ENCODE results near the gene PNPLA3. TPM values are rescaled to one million over a fixed set of nuclear protein-coding genes. Genes with fewer than 3 reads are reported as not detected.

The PNPLA3 gene
- total and polyA plus RNA-seq, 2 of the 4 experiments (the other 2 are of a cell fraction), result 3.6 to 7.5 TPM

DNA sequence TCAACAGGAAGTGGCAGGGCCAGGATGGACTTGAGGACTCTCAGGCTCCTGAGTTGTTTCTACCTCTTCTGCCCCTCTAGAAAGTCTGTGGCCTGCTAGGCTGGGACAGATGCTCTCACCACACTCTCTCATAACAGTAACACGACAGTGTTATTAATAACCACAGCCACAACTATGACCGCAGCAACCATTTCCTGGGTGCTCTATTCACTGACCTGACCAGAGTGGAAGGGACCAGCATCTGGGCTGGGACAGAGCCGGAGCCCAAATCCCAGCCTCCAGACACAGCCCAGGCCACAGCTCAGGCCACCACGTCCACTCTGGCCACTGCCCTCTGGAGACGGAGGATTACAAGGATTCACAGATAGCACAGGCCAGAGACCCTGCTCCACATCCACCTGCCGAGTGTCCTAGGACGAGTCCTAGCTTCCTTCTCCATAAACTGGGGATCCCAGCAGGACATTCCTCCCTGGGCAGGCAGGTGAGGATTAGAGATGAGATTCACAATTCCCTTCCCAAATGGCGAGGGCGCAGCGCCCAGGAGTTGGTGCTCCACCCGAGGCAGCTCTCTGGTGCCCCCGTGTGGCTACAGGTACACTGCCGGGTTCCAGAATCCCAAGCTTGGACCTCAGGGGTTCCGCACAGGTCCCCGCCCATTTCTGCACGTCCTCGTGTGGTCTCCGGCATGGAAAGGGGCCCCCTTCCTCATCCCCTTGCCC is 38.8 kb upstream of the PNPLA3 start:
- WGBS, 2 experiments (ENCODE audit: extremely low coverage in 2 of 2, insufficient read length in 1 of 2), result 28% methylated on average over 12 of the region's 18 CpGs; no CpG with 5 or more reads in 1 of the 2 experiments

More for the DNA sequence above, 38.8 kb upstream of the PNPLA3 start:
- no peak overlapping the region for H2BK15ac ChIP-seq (ENCODE audit: low read depth, low read length)
- H2BK120ac ChIP-seq (ENCODE audit: low read depth, low read length), result no peak overlapping the region
- H2BK20ac ChIP-seq (ENCODE audit: low read depth, low read length), result no peak overlapping the region
- H3K56ac ChIP-seq (ENCODE audit: extremely low read depth, insufficient read depth, low read length), result no peak overlapping the region
- H3K79me1 ChIP-seq (ENCODE audit: low read depth in 1 of 2, low read length in 2 of 2), result no peaks in the 10 kb centered on the region
- no TSS peak for BruUV-seq (replicated peaks)
- H3K9me3 ChIP-seq (ENCODE audit: control insufficient read depth, insufficient read depth, low read length), result no peaks in the 10 kb centered on the region; the same call in 1 of the 2 replicates
- H3K4me3 ChIP-seq (ENCODE audit: insufficient read depth, low read depth, low read length), result no peak overlapping the region
- H3K18ac ChIP-seq (ENCODE audit: low read depth, low read length), result no peak overlapping the region
- TF ChIP-seq, protein P1, sequence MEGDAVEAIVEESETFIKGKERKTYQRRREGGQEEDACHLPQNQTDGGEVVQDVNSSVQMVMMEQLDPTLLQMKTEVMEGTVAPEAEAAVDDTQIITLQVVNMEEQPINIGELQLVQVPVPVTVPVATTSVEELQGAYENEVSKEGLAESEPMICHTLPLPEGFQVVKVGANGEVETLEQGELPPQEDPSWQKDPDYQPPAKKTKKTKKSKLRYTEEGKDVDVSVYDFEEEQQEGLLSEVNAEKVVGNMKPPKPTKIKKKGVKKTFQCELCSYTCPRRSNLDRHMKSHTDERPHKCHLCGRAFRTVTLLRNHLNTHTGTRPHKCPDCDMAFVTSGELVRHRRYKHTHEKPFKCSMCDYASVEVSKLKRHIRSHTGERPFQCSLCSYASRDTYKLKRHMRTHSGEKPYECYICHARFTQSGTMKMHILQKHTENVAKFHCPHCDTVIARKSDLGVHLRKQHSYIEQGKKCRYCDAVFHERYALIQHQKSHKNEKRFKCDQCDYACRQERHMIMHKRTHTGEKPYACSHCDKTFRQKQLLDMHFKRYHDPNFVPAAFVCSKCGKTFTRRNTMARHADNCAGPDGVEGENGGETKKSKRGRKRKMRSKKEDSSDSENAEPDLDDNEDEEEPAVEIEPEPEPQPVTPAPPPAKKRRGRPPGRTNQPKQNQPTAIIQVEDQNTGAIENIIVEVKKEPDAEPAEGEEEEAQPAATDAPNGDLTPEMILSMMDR (conservative IDR thresholded peaks at IDR 0.05; ENCODE audit: low read depth, low read length), result peak; percentile 73
- TF ChIP-seq RAD21 (IDR thresholded peaks at IDR 0.05; ENCODE audit: low read length), result peak; percentile 72
- TF ChIP-seq FOS (IDR thresholded peaks at IDR 0.05; ENCODE audit: low read depth, low read length), result no peak
- peak; percentile 62 for TF ChIP-seq SMC3 (IDR thresholded peaks at IDR 0.05; ENCODE audit: low read depth, low read length)
- no peak overlapping the region for H3K4me2 ChIP-seq (ENCODE audit: low read depth, low read length)
- no peak overlapping the region for H3K9ac ChIP-seq (ENCODE audit: low read depth, low read length)
- no peaks in the 10 kb centered on the region for H3K4me1 ChIP-seq (ENCODE audit: control insufficient read depth, insufficient read depth, low read length)
- no peak overlapping the region for H2BK5ac ChIP-seq (ENCODE audit: low read depth, low read length, poor library complexity, severe bottlenecking)
- H2AFZ ChIP-seq (replicated peaks; ENCODE audit: low read length, poor library complexity), result peak overlapping the region; percentile 74
- no peak overlapping the region for H4K8ac ChIP-seq (ENCODE audit: low read depth in 2 of 2, low read length in 2 of 2)
- H4K5ac ChIP-seq (ENCODE audit: low read depth, low read length), result no peak overlapping the region
- dilution Hi-C loops (cut with HindIII; ENCODE audit: low sequenced_read_pairs, unreplicated experiment), result no loop called here
- DNase-seq (peak; percentile 31), ATAC-seq (ENCODE audit: low read depth) (peak; percentile 82)
- H3K36me3 ChIP-seq (ENCODE audit: control insufficient read depth, insufficient read depth, low read length), result no peaks in the 10 kb centered on the region
- no peak overlapping the region for H4K91ac ChIP-seq (ENCODE audit: insufficient read depth, low read depth, low read length)
- H2AK9ac ChIP-seq (replicated peaks; ENCODE audit: low read depth, low read length, poor library complexity), result no peak overlapping the region
- no peak overlapping the region for H3K14ac ChIP-seq (replicated peaks; ENCODE audit: low read depth, low read length)
- H3K27ac ChIP-seq (ENCODE audit: insufficient read depth, low read length), result no peak overlapping the region
- ChIA-PET POLR2A (ENCODE audit: unreplicated experiment) (no interaction called here), CTCF (interaction anchor here (0.5 to 1.4 kb wide), 8 partner anchors 8 to 491 kb away, joined by 3 to 7 read pairs (median 4); no protein-coding TSS in a partner anchor)
- peaks cover 5% of the 10 kb centered on the region; the same call in 1 of the 2 replicates for H3K27me3 ChIP-seq (ENCODE audit: control insufficient read depth, insufficient read depth, low read length)
- in situ Hi-C loops (cut with MboI; ENCODE audit: low sequenced_read_pairs), result no loop called here
- H4K20me1 ChIP-seq (ENCODE audit: insufficient read depth, low read length), result no peaks in the 10 kb centered on the region
- no peak overlapping the region for H3K4ac ChIP-seq (ENCODE audit: low read depth, low read length)
- no peak overlapping the region for H2AK5ac ChIP-seq (ENCODE audit: low read depth, low read length)
- no peaks in the 10 kb centered on the region for H3K9me1 ChIP-seq (ENCODE audit: insufficient read depth, low read length)
- intact Hi-C loops (cut with micrococcal nuclease), result loop anchor here (1.0 to 5.0 kb wide), 2 partner anchors 63 to 496 kb away; no protein-coding TSS in a partner anchor
- no peak overlapping the region for H3K23ac ChIP-seq (ENCODE audit: low read depth, low read length)
